Keratinocyte (primary cell): ENCODE data around the gene UMAD1. TPM values are rescaled to one million over a fixed set of nuclear protein-coding genes. Genes with fewer than 3 reads are reported as not detected.

Source experiments
- DNase-seq: peaks from one replicate; pipeline ENCODE4 v3.0.0-alpha.2; 2011; ENCODE audit warnings: low read depth, missing footprints, low spot score
- FAIRE-seq: peaks from 2 replicates; lab custom pipeline; 2011; peaks lifted over from hg19 to GRCh38; lab: Jason Lieb, UNC
- H2AFZ ChIP-seq: 2 replicates; pipeline ENCODE4 v1.6.0; 2012; ENCODE audit warnings: low read length, control low read depth, inconsistent platforms; ENCODE audit not compliant: control insufficient read depth
- H3K27ac ChIP-seq: 2 replicates; pipeline ENCODE4 v1.5.1; 2011; ENCODE audit warnings: low read length; ENCODE audit not compliant: control insufficient read depth, insufficient read depth
- H3K27me3 ChIP-seq: 3 replicates; pipeline ENCODE4 v1.6.0; 2011; ENCODE audit warnings: low read length; ENCODE audit not compliant: control insufficient read depth, insufficient read depth; ENCODE audit errors: extremely low read depth
- H3K36me3 ChIP-seq, 2 experiments: 2 replicates in 1 of 2; 3 replicates in 1 of 2; pipeline ENCODE4 v1.5.1; 2011; ENCODE audit warnings: low read length in 2 of 2, mild to moderate bottlenecking in 1 of 2; ENCODE audit not compliant: control insufficient read depth in 2 of 2, insufficient read depth in 2 of 2; ENCODE audit errors: extremely low read depth in 1 of 2
- H3K4me1 ChIP-seq: 3 replicates; pipeline ENCODE4 v1.5.1; 2011; ENCODE audit warnings: low read length; ENCODE audit not compliant: control insufficient read depth, insufficient read depth; ENCODE audit errors: extremely low read depth
- H3K4me2 ChIP-seq: 3 replicates; pipeline ENCODE4 v1.6.0; 2011; ENCODE audit warnings: low read depth, low read length; ENCODE audit not compliant: control insufficient read depth, insufficient read depth; ENCODE audit errors: extremely low read depth
- H3K4me3 ChIP-seq, 3 experiments: fragments of 200-600 bp in 1 of 3; sonication (generic) in 1 of 3; 2 replicates in 2 of 3; 3 replicates in 1 of 3; pipeline ENCODE4 v1.5.1; 2011 to 2016; ENCODE audit warnings: low read length in 3 of 3, mild to moderate bottlenecking in 3 of 3, control low read depth in 2 of 3, inconsistent platforms in 1 of 3, low read depth in 1 of 3, mixed read lengths in 1 of 3, mixed run types in 1 of 3, moderate library complexity in 1 of 3; ENCODE audit not compliant: control insufficient read depth in 2 of 3, insufficient read depth in 2 of 3; ENCODE audit errors: extremely low read depth in 1 of 3
- H3K79me2 ChIP-seq: 2 replicates; pipeline ENCODE4 v1.6.0; 2012; ENCODE audit warnings: low read length; ENCODE audit not compliant: control insufficient read depth, insufficient read depth
- H3K9ac ChIP-seq: 3 replicates; pipeline ENCODE4 v1.6.0; 2011; ENCODE audit warnings: low read length; ENCODE audit not compliant: control insufficient read depth, insufficient read depth; ENCODE audit errors: extremely low read depth
- H3K9me1 ChIP-seq: 3 replicates; pipeline ENCODE4 v1.6.0; 2011; ENCODE audit warnings: low read length; ENCODE audit not compliant: control insufficient read depth, insufficient read depth; ENCODE audit errors: extremely low read depth
- H3K9me3 ChIP-seq: 2 replicates; pipeline ENCODE4 v1.5.1; 2012; ENCODE audit warnings: low read depth, low read length; ENCODE audit not compliant: control insufficient read depth
- H4K20me1 ChIP-seq: 3 replicates; pipeline ENCODE4 v1.6.0; 2011; ENCODE audit warnings: low read length; ENCODE audit not compliant: control insufficient read depth, insufficient read depth; ENCODE audit errors: extremely low read depth
- EZH2 ChIP-seq: IDR thresholded peaks from one replicate; pipeline ENCODE4 v1.6.1; 2012; ENCODE audit warnings: inconsistent platforms, mild to moderate bottlenecking, low read length, moderate library complexity
- dilution Hi-C: fragments of 300-500 bp; cut with MboI; formaldehyde crosslinking; loops from one replicate; pipeline ENCODE4 v1.7.0; 2020; ENCODE audit warnings: low sequenced_read_pairs; ENCODE audit not compliant: extremely low pct_ligation_motif_present
- polyA plus RNA-seq, 5 experiments: library from polyadenylated mRNA; depleted of rRNA in 3 of 5; stranded (reverse) in 3 of 5; stranded (forward) in 1 of 5; unstranded in 1 of 5; fragments of >200 nt; gene quantifications; 1 replicate in 1 of 5; 2 replicates in 3 of 5; 3 replicates in 1 of 5; pipeline versions ENCODE4 v1.2.1 to v1.2.3, GENCODE V29; 2011 to 2012; ENCODE audit warnings: missing spikeins in 2 of 5, low read depth in 1 of 5, low replicate concordance in 1 of 5
- TF ChIP-seq, protein P1 (sequence below), 3 experiments: IDR thresholded peaks in 1 of 3; conservative IDR thresholded peaks in 1 of 3; optimal IDR thresholded peaks in 1 of 3; 2 replicates in 2 of 3; 3 replicates in 1 of 3; pipeline versions ENCODE3 to v1.5.1; 2011; ENCODE audit warnings: low read length in 3 of 3, mild to moderate bottlenecking in 3 of 3, moderate library complexity in 2 of 3, control low read depth in 1 of 3, inconsistent platforms in 1 of 3; ENCODE audit not compliant: insufficient read depth in 2 of 3; ENCODE audit errors: extremely low read depth in 1 of 3

Gene UMAD1
- polyA plus RNA-seq, 1 donor (not counting 4 experiments of a cell fraction or from before 2014, with no cell fraction given) = 18.2 TPM

DNA sequence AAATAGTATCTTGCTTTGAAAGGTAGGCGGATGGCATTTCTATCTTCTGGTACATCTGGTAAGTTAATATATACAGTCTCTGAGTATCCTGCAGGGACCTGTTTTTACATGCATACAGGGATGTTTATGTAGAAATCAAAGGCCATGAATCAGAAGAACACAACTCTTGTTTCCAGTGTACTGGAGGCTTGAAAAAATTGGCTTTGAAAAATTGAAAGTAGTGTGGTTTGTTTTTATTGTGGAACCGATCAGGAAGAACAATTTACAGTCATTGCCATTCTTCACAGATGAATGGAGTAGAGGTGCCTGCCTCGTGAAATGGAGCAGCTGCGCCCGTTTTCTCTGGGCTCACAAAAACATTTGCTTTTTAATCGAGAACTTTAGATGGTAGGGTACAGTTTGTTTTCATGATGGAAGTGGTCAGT, 131.9 kb downstream of the UMAD1 start:
- Histone ChIP-seq H3K4me1 (peaks cover 12% of the 10 kb centered on the region), H3K27me3 (no peaks in the 10 kb centered on the region), H4K20me1 (no peaks in the 10 kb centered on the region), H2AFZ (peak overlapping the region; percentile 75), H3K4me3 (peak overlapping the region in 2 of 3 experiments; percentile 54 to 61), H3K9me3 (no peaks in the 10 kb centered on the region), H3K9ac (peak overlapping the region; percentile 53), H3K4me2 (peak overlapping the region; percentile 83), H3K79me2 (no peaks in the 10 kb centered on the region), H3K36me3 (no peaks in the 10 kb centered on the region), H3K9me1 (no peaks in the 10 kb centered on the region), H3K27ac (peak overlapping the region; percentile 75)
- FAIRE-seq (peak; percentile 85), DNase-seq (peak; percentile 81)
- TF ChIP-seq EZH2 = no peak
- TF ChIP-seq, protein P1, sequence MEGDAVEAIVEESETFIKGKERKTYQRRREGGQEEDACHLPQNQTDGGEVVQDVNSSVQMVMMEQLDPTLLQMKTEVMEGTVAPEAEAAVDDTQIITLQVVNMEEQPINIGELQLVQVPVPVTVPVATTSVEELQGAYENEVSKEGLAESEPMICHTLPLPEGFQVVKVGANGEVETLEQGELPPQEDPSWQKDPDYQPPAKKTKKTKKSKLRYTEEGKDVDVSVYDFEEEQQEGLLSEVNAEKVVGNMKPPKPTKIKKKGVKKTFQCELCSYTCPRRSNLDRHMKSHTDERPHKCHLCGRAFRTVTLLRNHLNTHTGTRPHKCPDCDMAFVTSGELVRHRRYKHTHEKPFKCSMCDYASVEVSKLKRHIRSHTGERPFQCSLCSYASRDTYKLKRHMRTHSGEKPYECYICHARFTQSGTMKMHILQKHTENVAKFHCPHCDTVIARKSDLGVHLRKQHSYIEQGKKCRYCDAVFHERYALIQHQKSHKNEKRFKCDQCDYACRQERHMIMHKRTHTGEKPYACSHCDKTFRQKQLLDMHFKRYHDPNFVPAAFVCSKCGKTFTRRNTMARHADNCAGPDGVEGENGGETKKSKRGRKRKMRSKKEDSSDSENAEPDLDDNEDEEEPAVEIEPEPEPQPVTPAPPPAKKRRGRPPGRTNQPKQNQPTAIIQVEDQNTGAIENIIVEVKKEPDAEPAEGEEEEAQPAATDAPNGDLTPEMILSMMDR (optimal IDR thresholded peaks at IDR 0.05 in 1 of 3, IDR thresholded peaks at IDR 0.05 in 1 of 3, conservative IDR thresholded peaks at IDR 0.05 in 1 of 3; ENCODE audit: extremely low read depth in 1 of 3, insufficient read depth in 2 of 3, low read length in 3 of 3) = no peak
- dilution Hi-C loops = no loop called here

DNA sequence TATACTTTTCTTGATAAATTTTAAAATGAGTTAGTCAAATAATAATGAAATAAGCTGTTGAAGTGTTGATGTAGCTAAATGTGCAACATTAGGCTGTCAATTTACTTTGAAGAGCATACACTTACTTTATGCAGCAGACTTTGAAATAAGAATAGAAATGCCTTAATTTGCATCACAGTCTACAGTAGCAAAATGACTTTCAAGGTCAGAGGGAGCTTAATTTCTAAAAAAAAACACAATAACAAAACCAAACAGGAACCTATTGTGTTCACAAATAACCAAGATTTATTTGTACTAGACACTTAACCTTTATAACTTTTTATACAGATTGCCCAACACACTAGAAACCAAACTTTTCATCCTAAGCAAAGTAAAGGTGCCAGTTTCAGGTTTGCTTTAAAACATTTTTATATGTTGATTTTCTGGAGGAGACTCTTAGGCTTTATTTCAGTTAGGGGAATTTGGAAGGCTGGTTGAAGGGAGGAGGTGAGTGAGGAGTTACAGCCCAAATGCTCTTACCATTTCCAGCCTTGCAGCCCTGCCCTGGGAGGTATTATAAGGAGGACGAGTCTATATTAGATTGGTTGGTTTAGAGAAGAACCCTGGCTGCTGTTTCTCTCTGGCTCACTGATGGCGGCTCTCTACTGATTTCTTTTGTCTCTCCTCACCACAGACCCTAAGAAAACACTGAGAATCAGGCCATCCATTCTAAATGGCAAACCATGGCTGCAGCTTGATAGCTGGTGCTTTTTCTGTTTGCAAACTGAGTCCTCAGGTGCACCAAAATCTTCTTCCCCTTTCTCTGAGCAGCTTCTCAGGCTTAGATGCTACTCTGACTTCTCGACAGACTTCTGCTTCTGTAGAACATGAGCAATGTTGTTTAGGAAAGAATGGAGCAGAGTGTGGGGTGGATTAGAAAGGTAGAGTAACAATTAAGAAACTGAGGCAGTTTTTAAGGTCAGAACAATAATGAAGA, 133.1 kb downstream of the UMAD1 start:
- no peaks in the 10 kb centered on the region for H3K36me3 ChIP-seq
- H2AFZ ChIP-seq = no peak overlapping the region
- no peaks in the 10 kb centered on the region for H4K20me1 ChIP-seq
- TF ChIP-seq EZH2 = no peak
- TF ChIP-seq, protein P1 (optimal IDR thresholded peaks at IDR 0.05 in 1 of 3, IDR thresholded peaks at IDR 0.05 in 1 of 3, conservative IDR thresholded peaks at IDR 0.05 in 1 of 3; ENCODE audit: extremely low read depth in 1 of 3, insufficient read depth in 2 of 3, low read length in 3 of 3) = no peak
- no peak for DNase-seq
- no peak overlapping the region for H3K4me3 ChIP-seq
- H3K9ac ChIP-seq = no peak overlapping the region
- no peaks in the 10 kb centered on the region for H3K79me2 ChIP-seq
- no peak overlapping the region for H3K27ac ChIP-seq
- dilution Hi-C loops = no loop called here
- H3K9me1 ChIP-seq = no peaks in the 10 kb centered on the region
- no peak overlapping the region for H3K4me2 ChIP-seq
- H3K9me3 ChIP-seq = no peaks in the 10 kb centered on the region
- H3K4me1 ChIP-seq = peaks cover 15% of the 10 kb centered on the region
- no peaks in the 10 kb centered on the region for H3K27me3 ChIP-seq
- FAIRE-seq = no peak
